ENCODE data around the gene UBE2H.
"Not testable (repeated sequence)": the region's sequence is repeated elsewhere in the genome, so short reads cannot be mapped to it uniquely, and the experiment has no call there.

The UBE2H gene

DNA sequence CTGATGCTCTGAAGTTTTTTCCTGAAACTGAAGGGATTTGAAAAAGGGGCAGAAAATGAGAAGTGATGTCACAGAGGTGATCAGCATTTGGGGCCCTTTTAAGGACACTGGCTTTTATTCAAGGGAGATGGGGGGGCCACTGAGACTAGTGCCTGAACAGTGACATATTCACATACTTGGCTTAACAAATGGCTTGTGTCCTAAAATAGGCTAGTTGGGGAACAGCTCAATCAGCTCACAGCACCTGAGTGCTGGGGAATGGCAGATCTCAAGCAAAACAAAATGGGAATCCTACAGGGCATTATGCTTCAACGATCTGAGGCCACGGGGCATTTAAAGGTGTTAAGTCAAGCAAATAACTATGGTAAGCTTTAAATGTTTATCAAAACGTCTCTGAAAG is 90.1 kb downstream of the UBE2H start:
- TF ChIP-seq, protein P1, sequence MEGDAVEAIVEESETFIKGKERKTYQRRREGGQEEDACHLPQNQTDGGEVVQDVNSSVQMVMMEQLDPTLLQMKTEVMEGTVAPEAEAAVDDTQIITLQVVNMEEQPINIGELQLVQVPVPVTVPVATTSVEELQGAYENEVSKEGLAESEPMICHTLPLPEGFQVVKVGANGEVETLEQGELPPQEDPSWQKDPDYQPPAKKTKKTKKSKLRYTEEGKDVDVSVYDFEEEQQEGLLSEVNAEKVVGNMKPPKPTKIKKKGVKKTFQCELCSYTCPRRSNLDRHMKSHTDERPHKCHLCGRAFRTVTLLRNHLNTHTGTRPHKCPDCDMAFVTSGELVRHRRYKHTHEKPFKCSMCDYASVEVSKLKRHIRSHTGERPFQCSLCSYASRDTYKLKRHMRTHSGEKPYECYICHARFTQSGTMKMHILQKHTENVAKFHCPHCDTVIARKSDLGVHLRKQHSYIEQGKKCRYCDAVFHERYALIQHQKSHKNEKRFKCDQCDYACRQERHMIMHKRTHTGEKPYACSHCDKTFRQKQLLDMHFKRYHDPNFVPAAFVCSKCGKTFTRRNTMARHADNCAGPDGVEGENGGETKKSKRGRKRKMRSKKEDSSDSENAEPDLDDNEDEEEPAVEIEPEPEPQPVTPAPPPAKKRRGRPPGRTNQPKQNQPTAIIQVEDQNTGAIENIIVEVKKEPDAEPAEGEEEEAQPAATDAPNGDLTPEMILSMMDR (conservative IDR thresholded peaks at IDR 0.05; ENCODE audit: low read length) = no peak
- no peak for TF ChIP-seq EZH2phosphoT487 (IDR thresholded peaks at IDR 0.05; ENCODE audit: borderline replicate concordance)

GRCh38 chr7:129860784-129861183 is 92.0 kb downstream of the UBE2H start:
- not testable (repeated sequence) for H3K4me3 ChIP-seq (ENCODE audit: low read length, poor library complexity, severe bottlenecking); H3K27me3 ChIP-seq (ENCODE audit: insufficient read depth, low read length, poor library complexity, severe bottlenecking); H3F3A ChIP-seq (ENCODE audit: low read depth); H3K9ac ChIP-seq (ENCODE audit: low read depth, low read length, poor library complexity, severe bottlenecking); H3K36me3 ChIP-seq (ENCODE audit: insufficient read depth, low read length); H3K79me2 ChIP-seq (ENCODE audit: insufficient read depth, low read length); H3K9me2 ChIP-seq (replicated peaks; ENCODE audit: low read depth, low read length); H2AFZ ChIP-seq (ENCODE audit: low read length); H3K4me2 ChIP-seq (ENCODE audit: low read depth, low read length, poor library complexity, severe bottlenecking); H3K9me3 ChIP-seq (ENCODE audit: insufficient read depth, low read depth, low read length)
- Histone ChIP-seq H3K4me1 (ENCODE audit: insufficient read depth, low read length, poor library complexity, severe bottlenecking) (peaks cover 37% of the 10 kb centered on the region), H4K20me1 (ENCODE audit: insufficient read depth, low read length, poor library complexity, severe bottlenecking) (peaks cover 23% of the 10 kb centered on the region)

More for the DNA sequence above, 90.1 kb downstream of the UBE2H start:
- no peaks in the 10 kb centered on the region for H3K27me3 ChIP-seq (ENCODE audit: insufficient read depth, low read length, poor library complexity, severe bottlenecking)
- H3K4me1 ChIP-seq (ENCODE audit: insufficient read depth, low read length, poor library complexity, severe bottlenecking) = peaks cover 34% of the 10 kb centered on the region
- H3K9me2 ChIP-seq (replicated peaks; ENCODE audit: low read depth, low read length) = no peaks in the 10 kb centered on the region
- H3K4me3 ChIP-seq (ENCODE audit: low read length, poor library complexity, severe bottlenecking) = no peak overlapping the region
- H3K79me2 ChIP-seq (ENCODE audit: insufficient read depth, low read length) = no peaks in the 10 kb centered on the region
- H3F3A ChIP-seq (ENCODE audit: low read depth) = peaks cover 4% of the 10 kb centered on the region; the same call in 1 of the 2 replicates
- no peak overlapping the region for H3K9ac ChIP-seq (ENCODE audit: low read depth, low read length, poor library complexity, severe bottlenecking)
- no peak overlapping the region for H3K4me2 ChIP-seq (ENCODE audit: low read depth, low read length, poor library complexity, severe bottlenecking)
- no peaks in the 10 kb centered on the region for H3K9me3 ChIP-seq (ENCODE audit: insufficient read depth, low read depth, low read length)
- H2AFZ ChIP-seq (ENCODE audit: low read length) = no peak overlapping the region
- H4K20me1 ChIP-seq (ENCODE audit: insufficient read depth, low read length, poor library complexity, severe bottlenecking) = peaks cover 15% of the 10 kb centered on the region
- H3K36me3 ChIP-seq (ENCODE audit: insufficient read depth, low read length) = no peaks in the 10 kb centered on the region

GRCh38 chr7:129859183-129859582 is 93.6 kb downstream of the UBE2H start:
- no peaks in the 10 kb centered on the region for H3K27me3 ChIP-seq (ENCODE audit: insufficient read depth, low read length, poor library complexity, severe bottlenecking)
- H3K36me3 ChIP-seq (ENCODE audit: insufficient read depth, low read length) = no peaks in the 10 kb centered on the region; the same call in 1 of the 2 replicates
- no peaks in the 10 kb centered on the region for H3K9me2 ChIP-seq (replicated peaks; ENCODE audit: low read depth, low read length)
- H3K4me1 ChIP-seq (ENCODE audit: insufficient read depth, low read length, poor library complexity, severe bottlenecking) = peaks cover 47% of the 10 kb centered on the region
- peaks cover 33% of the 10 kb centered on the region for H4K20me1 ChIP-seq (ENCODE audit: insufficient read depth, low read length, poor library complexity, severe bottlenecking)
- no peak overlapping the region for H3K4me3 ChIP-seq (ENCODE audit: low read length, poor library complexity, severe bottlenecking)
- no peak overlapping the region for H2AFZ ChIP-seq (ENCODE audit: low read length)
- peak overlapping the region; percentile 6 for H3K4me2 ChIP-seq (ENCODE audit: low read depth, low read length, poor library complexity, severe bottlenecking)
- no peak overlapping the region for H3K9ac ChIP-seq (ENCODE audit: low read depth, low read length, poor library complexity, severe bottlenecking)
- H3K79me2 ChIP-seq (ENCODE audit: insufficient read depth, low read length) = no peaks in the 10 kb centered on the region
- H3F3A ChIP-seq (ENCODE audit: low read depth) = peaks cover 4% of the 10 kb centered on the region; the same call in 1 of the 2 replicates
- H3K9me3 ChIP-seq (ENCODE audit: insufficient read depth, low read depth, low read length) = no peaks in the 10 kb centered on the region
- TF ChIP-seq, protein P1 (conservative IDR thresholded peaks at IDR 0.05; ENCODE audit: low read length) = no peak
- TF ChIP-seq EZH2phosphoT487 (IDR thresholded peaks at IDR 0.05; ENCODE audit: borderline replicate concordance) = no peak

DNA sequence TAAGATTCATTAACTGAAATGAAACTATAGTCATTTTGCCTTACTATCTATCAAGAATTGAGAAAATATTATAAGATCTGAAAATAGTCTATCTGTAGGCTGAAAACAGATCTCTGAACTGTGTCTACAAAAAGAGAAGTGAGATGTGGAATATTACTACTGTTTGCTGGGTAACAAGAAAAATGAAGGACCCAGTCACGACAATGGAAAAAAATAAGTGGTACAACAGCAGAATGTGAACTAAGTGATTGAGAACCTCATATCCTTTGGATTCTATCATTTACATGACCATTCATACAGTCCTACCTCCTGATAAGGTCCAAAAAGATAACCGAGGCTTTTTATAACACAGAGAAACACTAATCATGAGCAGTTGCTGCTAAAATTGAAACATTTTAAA is 94.3 kb downstream of the UBE2H start:
- Histone ChIP-seq H3K4me2 (ENCODE audit: low read depth, low read length, poor library complexity, severe bottlenecking) (no peak overlapping the region), H3K9me2 (replicated peaks; ENCODE audit: low read depth, low read length) (no peaks in the 10 kb centered on the region), H3K27me3 (ENCODE audit: insufficient read depth, low read length, poor library complexity, severe bottlenecking) (no peaks in the 10 kb centered on the region), H3F3A (ENCODE audit: low read depth) (peaks cover 4% of the 10 kb centered on the region; the same call in 1 of the 2 replicates), H3K36me3 (ENCODE audit: insufficient read depth, low read length) (no peaks in the 10 kb centered on the region; the same call in 1 of the 2 replicates), H3K79me2 (ENCODE audit: insufficient read depth, low read length) (no peaks in the 10 kb centered on the region), H3K9ac (ENCODE audit: low read depth, low read length, poor library complexity, severe bottlenecking) (no peak overlapping the region), H3K4me3 (ENCODE audit: low read length, poor library complexity, severe bottlenecking) (no peak overlapping the region), H3K4me1 (ENCODE audit: insufficient read depth, low read length, poor library complexity, severe bottlenecking) (peaks cover 54% of the 10 kb centered on the region), H4K20me1 (ENCODE audit: insufficient read depth, low read length, poor library complexity, severe bottlenecking) (peaks cover 38% of the 10 kb centered on the region), H3K9me3 (ENCODE audit: insufficient read depth, low read depth, low read length) (no peaks in the 10 kb centered on the region), H2AFZ (ENCODE audit: low read length) (no peak overlapping the region)
- no peak for TF ChIP-seq EZH2phosphoT487 (IDR thresholded peaks at IDR 0.05; ENCODE audit: borderline replicate concordance)
- TF ChIP-seq, protein P1 (conservative IDR thresholded peaks at IDR 0.05; ENCODE audit: low read length) = no peak

Measured in Loucy (cell line).